Psoas muscle (tissue), 8 donors: ENCODE results near the gene SOAT2. TPM values are rescaled to one million over a fixed set of nuclear protein-coding genes. Genes with fewer than 3 reads are reported as not detected.

ENCODE experiments used
- ATAC-seq, 4 donors: fragments of 200-7000 bp; cut with Tn5 transposase; one replicate each; pipeline ENCODE4 v1.9.1; 2020; ENCODE audit warnings: moderate library complexity in 3 of 4, mild to moderate bottlenecking in 2 of 4
- DNase-seq, 2 donors: peaks; one replicate each; pipeline ENCODE4 v3.0.0-alpha.2; 2020
- H3K27ac ChIP-seq: fragments of 200-600 bp; one replicate; pipeline ENCODE4 v1.8.0; 2022
- H3K27me3 ChIP-seq, 3 donors: fragments of 200-600 bp in 1 of 3; one replicate each; pipeline versions ENCODE4 v1.6.1 to v1.8.0; 2013 to 2022; ENCODE audit warnings: low read length in 2 of 3, mild to moderate bottlenecking in 2 of 3, moderate library complexity in 1 of 3; ENCODE audit not compliant: insufficient read depth in 3 of 3
- H3K36me3 ChIP-seq, 2 donors: fragments of 200-600 bp in 1 of 2; one replicate each; pipeline versions ENCODE4 v1.6.1 to v1.8.0; 2013 to 2022; ENCODE audit warnings: low read depth in 1 of 2, mild to moderate bottlenecking in 1 of 2, moderate library complexity in 1 of 2; ENCODE audit not compliant: insufficient read depth in 1 of 2
- H3K4me1 ChIP-seq: fragments of 200-600 bp; one replicate; pipeline ENCODE4 v1.8.0; 2022
- H3K4me3 ChIP-seq: fragments of 200-600 bp; one replicate; pipeline ENCODE4 v1.8.0; 2022; ENCODE audit warnings: mild to moderate bottlenecking
- H3K9me3 ChIP-seq: fragments of 200-600 bp; one replicate; pipeline ENCODE4 v1.8.0; 2022
- CTCF ChIP-seq: fragments of 200-600 bp; IDR thresholded peaks from one replicate; pipeline ENCODE4 v1.8.0; 2022; ENCODE audit warnings: antibody characterized with exemption
- WGBS, 3 donors: extraction: QIAGEN DNeasy Blood & Tissue Kit; methylation state at CpG; one replicate each; pipeline versions ENCODE4 v1.1.6 to v1.1.7; 2013; 5-methylcytosine and 5-hydroxymethylcytosine counted together
- intact Hi-C, 2 donors: fragments of 100-400 bp; cut with DNase I; formaldehyde crosslinking; loops; one replicate each; pipeline versions ENCODE4 v1.11.0 to v1.14.2; 2022
- polyA plus RNA-seq, 3 donors: library from polyadenylated mRNA; stranded (reverse); fragments of 200-250 nt; gene quantifications; one replicate each; pipeline ENCODE4 v1.2.3, GENCODE V29; 2013
- total RNA-seq, 4 donors: library from RNA; stranded (reverse); fragmentation: NEBNext Ultra II Directional in 2 of 4; extraction: Animal tissue kit (Norgen Biotek cat#: 25700) in 2 of 4; gene quantifications; one replicate each; pipeline versions ENCODE4 v1.2.1 to v1.2.4, GENCODE V29; 2021 to 2023
- donor health status: healthy with polysubstance abuse.
- donor health status: DM: no; HTN: no; CAD: no; lungs with moderate emphysema.
- donor health status: Bipolar disorder and iron deficiency.
- donor health status: healthy.
- donor health status: DM: yes; HTN: yes; CAD: no.
- donor health status: DM: no; HTN: no; CAD: no.
- donor health status: DM: no; HTN: no; CAD: no.
- donor health status: DM: yes; HTN: yes; CAD: no.

The SOAT2 gene
- total and polyA plus RNA-seq, 7 donors: 0.05 to 0.07 (median 0.07) TPM; not detected in 4

GRCh38 chr12:53067993-53068770 is 35.1 kb upstream of the SOAT2 start:
- H3K27me3 ChIP-seq: no peaks in the 10 kb centered on the region
- WGBS, 3 donors: 79 to 85% (median 82%) methylated on average over 13 of the region's 13 CpGs
- peaks cover 23% of the 10 kb centered on the region for H3K4me1 ChIP-seq
- peaks cover 0 to 61% of the 10 kb centered on the region in 2 donors for H3K36me3 ChIP-seq
- intact Hi-C loops: loop anchor here (1.0 to 5.0 kb wide), 3 partner anchors 31 to 129 kb away; no protein-coding TSS in a partner anchor
- no peak overlapping the region for H3K27ac ChIP-seq
- no peak for DNase-seq
- TF ChIP-seq CTCF: no peak
- no peak overlapping the region for H3K4me3 ChIP-seq
- no peaks in the 10 kb centered on the region for H3K9me3 ChIP-seq
- ATAC-seq: no peak

GRCh38 chr12:53068811-53069585 is 34.3 kb upstream of the SOAT2 start:
- H3K36me3 ChIP-seq: peaks cover 0 to 59% of the 10 kb centered on the region in 2 donors
- H3K4me1 ChIP-seq: peaks cover 25% of the 10 kb centered on the region
- TF ChIP-seq CTCF: no peak
- H3K27ac ChIP-seq: no peak overlapping the region
- DNase-seq (peak; percentile 35 to 73), ATAC-seq (peak in 1 of 4 donors; percentile 2)
- intact Hi-C loops: loop anchor here (1.0 to 5.0 kb wide), 2 partner anchors 128 kb away; no protein-coding TSS in a partner anchor
- WGBS, 3 donors: 70 to 78% (median 70%) methylated on average over 15 of the region's 15 CpGs
- H3K27me3 ChIP-seq: no peaks in the 10 kb centered on the region
- H3K9me3 ChIP-seq: no peaks in the 10 kb centered on the region
- H3K4me3 ChIP-seq: no peak overlapping the region

GRCh38 chr12:53069621-53070410 is 33.5 kb upstream of the SOAT2 start:
- no peaks in the 10 kb centered on the region for H3K27me3 ChIP-seq
- no peaks in the 10 kb centered on the region for H3K9me3 ChIP-seq
- 64 to 68% (median 67%) methylated on average over 12 of the region's 12 CpGs for WGBS, 3 donors
- TF ChIP-seq CTCF: no peak
- DNase-seq (peak; percentile 62 to 90), ATAC-seq (peak in 1 of 4 donors; percentile 8)
- intact Hi-C loops: loop anchor here in 1 of 2 donors (5.0 kb wide), 1 partner anchor 127 kb away; no protein-coding TSS in a partner anchor
- H3K4me1 ChIP-seq: peaks cover 31% of the 10 kb centered on the region
- peaks cover 0 to 59% of the 10 kb centered on the region in 2 donors for H3K36me3 ChIP-seq
- no peak overlapping the region for H3K4me3 ChIP-seq
- H3K27ac ChIP-seq: peak overlapping the region; percentile 30

- Histone ChIP-seq H3K4me3 (no peak overlapping the region), H3K9me3 (no peaks in the 10 kb centered on the region), H3K27ac (peak overlapping the region; percentile 25), H3K36me3 (peaks cover 0 to 69% of the 10 kb centered on the region in 2 donors), H3K27me3 (no peaks in the 10 kb centered on the region), H3K4me1 (peaks cover 31% of the 10 kb centered on the region)
- intact Hi-C loops: no loop called here
- WGBS, 3 donors: 77 to 81% (median 77%) methylated on average over 7 of the region's 7 CpGs
- no peak for TF ChIP-seq CTCF
- DNase-seq (peak; percentile 20 to 54), ATAC-seq (no peak)
Measured at GRCh38 chr12:53070877-53071492, 32.3 kb upstream of the SOAT2 start.
